H1 (cell line): Measurements from ENCODE around the gene SPINK5. TPM values are rescaled to one million over a fixed set of nuclear protein-coding genes. Genes with fewer than 3 reads are reported as not detected.

Source experiments
- CTCF ChIA-PET: fragments of 300-600 bp; sonication (Branson Sonifier 250); formaldehyde crosslinking; loops from one replicate; lab custom pipeline; 2021; ENCODE audit not compliant: partially characterized antibody; lab: Charles Lee
- POLR2A ChIA-PET: fragments of 300-600 bp; sonication (Branson Sonifier 250); formaldehyde crosslinking; loops from one replicate; lab custom pipeline; 2021; ENCODE audit warnings: inconsistent platforms; ENCODE audit not compliant: partially characterized antibody; lab: Charles Lee
- DNase-seq, 2 experiments: peaks; one replicate each; pipeline versions ENCODE4 v3.0.0 to v3.0.0-alpha.2; 2010 to 2022; ENCODE audit warnings: low spot score in 2 of 2, low read depth in 1 of 2, mixed read lengths in 1 of 2
- FAIRE-seq: peaks from 2 replicates; lab custom pipeline; 2011; peaks lifted over from hg19 to GRCh38; lab: Jason Lieb, UNC
- H2AFZ ChIP-seq: 2 replicates; pipeline ENCODE4 v1.8.1; 2012; ENCODE audit warnings: low read length, inconsistent platforms
- H2AK5ac ChIP-seq: 2 replicates; pipeline ENCODE4 v1.6.1; 2013; ENCODE audit warnings: low read depth, low read length
- H2BK120ac ChIP-seq: replicated peaks from 2 replicates; pipeline ENCODE3; 2013; ENCODE audit warnings: low read depth, low read length, inconsistent platforms
- H2BK12ac ChIP-seq: 2 replicates; pipeline ENCODE4 v1.6.1; 2013; ENCODE audit warnings: low read depth, low read length
- H2BK15ac ChIP-seq: 2 replicates; pipeline ENCODE4 v1.6.1; 2013; ENCODE audit warnings: low read length
- H2BK20ac ChIP-seq: 2 replicates; pipeline ENCODE4 v1.6.1; 2013; ENCODE audit warnings: low read length
- H2BK5ac ChIP-seq: 2 replicates; pipeline ENCODE4 v1.6.1; 2013; ENCODE audit warnings: low read depth, low read length
- H3K14ac ChIP-seq: 2 replicates; pipeline ENCODE4 v1.6.1; 2013; ENCODE audit warnings: inconsistent platforms; ENCODE audit not compliant: insufficient read length
- H3K18ac ChIP-seq: 2 replicates; pipeline ENCODE4 v1.6.1; 2013; ENCODE audit warnings: low read length; ENCODE audit errors: extremely low read depth
- H3K23ac ChIP-seq: 2 replicates; pipeline ENCODE4 v1.6.1; 2013; ENCODE audit warnings: inconsistent platforms; ENCODE audit not compliant: insufficient read length
- H3K23me2 ChIP-seq: 2 replicates; pipeline ENCODE4 v1.6.1; 2013; ENCODE audit warnings: low read depth, low read length
- H3K27ac ChIP-seq: 2 replicates; pipeline ENCODE4 v1.6.1; 2011; ENCODE audit warnings: low read depth, low read length, inconsistent platforms
- H3K27me3 ChIP-seq, 4 experiments: replicated peaks in 1 of 4; 1 replicate in 1 of 4; 2 replicates in 3 of 4; pipeline versions ENCODE4 v1.6.1 to v1.8.1; 2011 to 2013; ENCODE audit warnings: low read length in 3 of 4, mild to moderate bottlenecking in 3 of 4, inconsistent platforms in 2 of 4, mixed read lengths in 2 of 4, moderate library complexity in 1 of 4; ENCODE audit not compliant: control insufficient read depth in 3 of 4, insufficient read depth in 3 of 4; ENCODE audit errors: extremely low read depth in 1 of 4
- H3K36me3 ChIP-seq, 4 experiments: 2 replicates each; pipeline versions ENCODE4 v1.6.1 to v1.8.1; 2011 to 2013; ENCODE audit warnings: mild to moderate bottlenecking in 4 of 4, low read length in 3 of 4, moderate library complexity in 2 of 4, control low read depth in 1 of 4, inconsistent platforms in 1 of 4; ENCODE audit not compliant: insufficient read depth in 4 of 4, control insufficient read depth in 2 of 4
- H3K4ac ChIP-seq: replicated peaks from 2 replicates; pipeline ENCODE3; 2013; ENCODE audit warnings: low read length, low read depth, mixed read lengths, inconsistent platforms; ENCODE audit not compliant: insufficient read length
- H3K4me1 ChIP-seq, 4 experiments: replicated peaks in 1 of 4; 1 replicate in 1 of 4; 2 replicates in 3 of 4; pipeline versions ENCODE4 v1.6.1 to v1.8.1; 2011 to 2013; ENCODE audit warnings: low read length in 3 of 4, inconsistent platforms in 2 of 4, mixed read lengths in 1 of 4; ENCODE audit not compliant: insufficient read depth in 4 of 4, control insufficient read depth in 3 of 4
- H3K4me2 ChIP-seq, 2 experiments: 2 replicates each; pipeline versions ENCODE4 v1.6.1 to v1.8.1; 2011 to 2013; ENCODE audit warnings: low read depth in 2 of 2, low read length in 2 of 2, control low read depth in 1 of 2, inconsistent platforms in 1 of 2, mild to moderate bottlenecking in 1 of 2; ENCODE audit not compliant: insufficient read depth in 1 of 2
- H3K4me3 ChIP-seq, 4 experiments: fragments of 200-600, 300-600 bp in 1 of 4; sonication (generic), shearing (Covaris generic), sonication (Bioruptor Twin) in 1 of 4; 2 replicates each; pipeline versions ENCODE4 v1.5.1 to v1.8.1; 2011 to 2016; ENCODE audit warnings: low read length in 4 of 4, low read depth in 3 of 4, control low read depth in 2 of 4, inconsistent platforms in 2 of 4, mild to moderate bottlenecking in 2 of 4, mixed read lengths in 1 of 4, moderate library complexity in 1 of 4; ENCODE audit not compliant: insufficient read depth in 2 of 4; ENCODE audit errors: extremely low read depth in 1 of 4
- H3K56ac ChIP-seq: replicated peaks from 2 replicates; pipeline ENCODE3; 2013; ENCODE audit warnings: low read depth, mild to moderate bottlenecking, mixed read lengths, low read length, inconsistent platforms; ENCODE audit not compliant: insufficient read length
- H3K79me1 ChIP-seq: 2 replicates; pipeline ENCODE4 v1.6.1; 2013; ENCODE audit warnings: low read depth, low read length, control low read depth
- H3K79me2 ChIP-seq, 2 experiments: 2 replicates each; pipeline versions ENCODE4 v1.6.1 to v1.8.1; 2012 to 2013; ENCODE audit warnings: low read length in 2 of 2, mild to moderate bottlenecking in 2 of 2, inconsistent platforms in 1 of 2; ENCODE audit not compliant: insufficient read depth in 2 of 2, control insufficient read depth in 1 of 2
- H3K9ac ChIP-seq, 4 experiments: replicated peaks in 1 of 4; 1 replicate in 1 of 4; 2 replicates in 3 of 4; pipeline versions ENCODE4 v1.6.1 to v1.8.1; 2011 to 2013; ENCODE audit warnings: low read depth in 3 of 4, low read length in 3 of 4, control low read depth in 2 of 4, mild to moderate bottlenecking in 2 of 4, moderate library complexity in 2 of 4, inconsistent platforms in 1 of 4; ENCODE audit errors: extremely low read depth in 1 of 4
- H3K9me3 ChIP-seq, 2 experiments: 2 replicates each; pipeline versions ENCODE4 v1.6.1 to v1.8.1; 2012 to 2013; ENCODE audit warnings: mild to moderate bottlenecking in 2 of 2, moderate library complexity in 2 of 2, control low read depth in 1 of 2, inconsistent platforms in 1 of 2, low read depth in 1 of 2, low read length in 1 of 2, mixed read lengths in 1 of 2; ENCODE audit not compliant: insufficient read depth in 2 of 2
- H4K20me1 ChIP-seq, 2 experiments: replicated peaks in 1 of 2; 2 replicates each; pipeline versions ENCODE3 to v1.8.1; 2011 to 2013; ENCODE audit warnings: inconsistent platforms in 2 of 2, low read length in 2 of 2, mild to moderate bottlenecking in 1 of 2; ENCODE audit not compliant: insufficient read depth in 2 of 2, control insufficient read depth in 1 of 2
- H4K5ac ChIP-seq: 2 replicates; pipeline ENCODE4 v1.6.1; 2013; ENCODE audit warnings: low read length, low read depth, mixed read lengths, inconsistent platforms; ENCODE audit not compliant: insufficient read length
- H4K8ac ChIP-seq: 2 replicates; pipeline ENCODE4 v1.8.0; 2013; ENCODE audit warnings: mild to moderate bottlenecking, moderate library complexity, low read length, inconsistent platforms; ENCODE audit not compliant: insufficient read depth; ENCODE audit errors: extremely low read depth
- H4K91ac ChIP-seq: replicated peaks from 2 replicates; pipeline ENCODE3; 2013; ENCODE audit warnings: low read length, mixed read lengths, inconsistent platforms; ENCODE audit not compliant: insufficient read length
- CEBPB ChIP-seq: IDR thresholded peaks from 2 replicates; pipeline ENCODE4 v1.6.1; 2012; ENCODE audit warnings: low read depth, low read length
- EGR1 ChIP-seq: IDR thresholded peaks from 2 replicates; pipeline ENCODE4 v1.6.1; 2011; ENCODE audit warnings: low read depth, low read length, borderline replicate concordance
- EP300 ChIP-seq, 2 experiments: IDR thresholded peaks; 1 replicate in 1 of 2; 2 replicates in 1 of 2; pipeline ENCODE4 v1.6.1; 2011 to 2012; ENCODE audit warnings: low read depth in 2 of 2, low read length in 2 of 2, mild to moderate bottlenecking in 2 of 2, borderline replicate concordance in 1 of 2, inconsistent platforms in 1 of 2, moderate library complexity in 1 of 2
- HDAC2 ChIP-seq, 2 experiments: fragments of 300-600 bp in 1 of 2; sonication (generic) in 1 of 2; IDR thresholded peaks; 2 replicates each; pipeline ENCODE4 v1.6.1; 2011 to 2012; ENCODE audit warnings: low read depth in 2 of 2, low read length in 2 of 2, mild to moderate bottlenecking in 2 of 2, moderate library complexity in 2 of 2, borderline replicate concordance in 1 of 2, inconsistent platforms in 1 of 2
- PHF8 ChIP-seq: fragments of 200-600 bp; sonication (generic); conservative IDR thresholded peaks from 2 replicates; pipeline ENCODE4 v1.7.1; 2012; ENCODE audit warnings: low read depth, mild to moderate bottlenecking, inconsistent platforms, low read length, moderate library complexity
- POLR2A ChIP-seq, 2 experiments: IDR thresholded peaks; 1 replicate in 1 of 2; 2 replicates in 1 of 2; pipeline ENCODE4 v1.6.1; 2011; ENCODE audit warnings: low read depth in 2 of 2, low read length in 2 of 2, mild to moderate bottlenecking in 2 of 2; ENCODE audit errors: control extremely low read depth in 1 of 2
- RFX5 ChIP-seq: IDR thresholded peaks from 2 replicates; pipeline ENCODE4 v1.6.1; 2011; ENCODE audit warnings: low read depth, low read length, improper control_type of control experiment, borderline replicate concordance
- RXRA ChIP-seq: IDR thresholded peaks from 2 replicates; pipeline ENCODE4 v1.6.1; 2011; ENCODE audit warnings: low read depth, mild to moderate bottlenecking, low read length, moderate library complexity; ENCODE audit not compliant: insufficient read depth
- WGBS, 2 experiments: shearing (Covaris generic) in 1 of 2; methylation state at CpG; one replicate each; pipeline versions ENCODE4 v1.1.6 to v1.1.7; 2013 to 2015; ENCODE audit warnings: low lambda C conversion rate in 2 of 2, mixed read lengths in 2 of 2, inconsistent platforms in 1 of 2, low coverage in 1 of 2, missing lambda C conversion rate in 1 of 2; ENCODE audit not compliant: insufficient replicate concordance in 2 of 2, insufficient coverage in 1 of 2, insufficient read length in 1 of 2; ENCODE audit errors: extremely low coverage in 1 of 2, missing lambda C conversion rate in 1 of 2; 5-methylcytosine and 5-hydroxymethylcytosine counted together
- polyA plus RNA-seq, 7 experiments: library from polyadenylated mRNA; depleted of rRNA in 3 of 7; stranded (reverse) in 5 of 7; unstranded in 2 of 7; fragments of >200 nt in 5 of 7; fragments of 200-250 nt in 2 of 7; gene quantifications; 1 replicate in 5 of 7; 2 replicates in 1 of 7; 4 replicates in 1 of 7; pipeline versions ENCODE4 v1.2.1 to v1.2.3, GENCODE V29; 2011 to 2013; ENCODE audit warnings: missing spikeins in 2 of 7, mixed read lengths in 2 of 7
- total RNA-seq: library from RNA; stranded (reverse); fragmentation: NEBNext Ultra II Directional; extraction: Animal tissue kit (Norgen Biotek cat#: 25700); gene quantifications from 2 replicates; pipeline ENCODE4 v1.2.1, GENCODE V29; 2021
- TF ChIP-seq, protein P1 (sequence below): IDR thresholded peaks from 2 replicates; pipeline ENCODE4 v1.6.1; 2012; ENCODE audit warnings: inconsistent platforms
- TF ChIP-seq, protein P2 (sequence below): IDR thresholded peaks from 2 replicates; pipeline ENCODE4 v1.6.1; 2012; ENCODE audit warnings: low read length, inconsistent platforms

The SPINK5 gene
- total and polyA plus RNA-seq, 2 of the 8 experiments (the other 6 are each of a cell fraction or from before 2014, with no cell fraction given), result 1.4 to 2.2 TPM

- no peak overlapping the region for H2BK15ac ChIP-seq
These were observed 108.6 kb downstream of the SPINK5 start for GRCh38 chr5:148172377-148172776.

More at GRCh38 chr5:148172377-148172776, 108.6 kb downstream of the SPINK5 start:
- Histone ChIP-seq H3K9ac (no peak overlapping the region), H3K23me2 (no peaks in the 10 kb centered on the region), H3K9me3 (no peaks in the 10 kb centered on the region), H4K20me1 (no peaks in the 10 kb centered on the region), H4K5ac (no peak overlapping the region), H3K27ac (no peak overlapping the region), H3K4me3 (no peak overlapping the region), H2AK5ac (no peak overlapping the region), H3K23ac (no peak overlapping the region), H3K36me3 (no peaks in the 10 kb centered on the region), H2AFZ (no peak overlapping the region), H2BK120ac (no peak overlapping the region), H3K79me1 (no peaks in the 10 kb centered on the region), H3K18ac (no peak overlapping the region), H4K91ac (no peak overlapping the region), H2BK20ac (no peak overlapping the region), H3K14ac (no peak overlapping the region), H3K4me2 (no peak overlapping the region), H2BK12ac (no peak overlapping the region), H3K79me2 (no peaks in the 10 kb centered on the region), H3K4me1 (no peaks in the 10 kb centered on the region), H3K27me3 (no peaks in the 10 kb centered on the region), H3K56ac (no peak overlapping the region), H2BK5ac (no peak overlapping the region), H4K8ac (no peak overlapping the region), H3K4ac (no peak overlapping the region)
- DNase-seq (no peak), FAIRE-seq (no peak)
- TF ChIP-seq, protein P1, sequence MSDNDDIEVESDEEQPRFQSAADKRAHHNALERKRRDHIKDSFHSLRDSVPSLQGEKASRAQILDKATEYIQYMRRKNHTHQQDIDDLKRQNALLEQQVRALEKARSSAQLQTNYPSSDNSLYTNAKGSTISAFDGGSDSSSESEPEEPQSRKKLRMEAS, result no peak
- TF ChIP-seq EP300 (IDR thresholded peaks at IDR 0.05; ENCODE audit: borderline replicate concordance in 1 of 2, low read depth in 2 of 2, low read length in 2 of 2) (no peak), POLR2A (IDR thresholded peaks at IDR 0.05; ENCODE audit: control extremely low read depth in 1 of 2, low read depth in 2 of 2, low read length in 2 of 2) (no peak), EGR1 (no peak), CEBPB (no peak), RFX5 (no peak), RXRA (no peak), PHF8 (no peak), HDAC2 (IDR thresholded peaks at IDR 0.05; ENCODE audit: borderline replicate concordance in 1 of 2, low read depth in 2 of 2, low read length in 2 of 2) (no peak)
- TF ChIP-seq, protein P2, sequence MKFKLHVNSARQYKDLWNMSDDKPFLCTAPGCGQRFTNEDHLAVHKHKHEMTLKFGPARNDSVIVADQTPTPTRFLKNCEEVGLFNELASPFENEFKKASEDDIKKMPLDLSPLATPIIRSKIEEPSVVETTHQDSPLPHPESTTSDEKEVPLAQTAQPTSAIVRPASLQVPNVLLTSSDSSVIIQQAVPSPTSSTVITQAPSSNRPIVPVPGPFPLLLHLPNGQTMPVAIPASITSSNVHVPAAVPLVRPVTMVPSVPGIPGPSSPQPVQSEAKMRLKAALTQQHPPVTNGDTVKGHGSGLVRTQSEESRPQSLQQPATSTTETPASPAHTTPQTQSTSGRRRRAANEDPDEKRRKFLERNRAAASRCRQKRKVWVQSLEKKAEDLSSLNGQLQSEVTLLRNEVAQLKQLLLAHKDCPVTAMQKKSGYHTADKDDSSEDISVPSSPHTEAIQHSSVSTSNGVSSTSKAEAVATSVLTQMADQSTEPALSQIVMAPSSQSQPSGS, result no peak
- CTCF ChIA-PET, result interaction anchor here (0.6 to 2.2 kb wide), 3 partner anchors 23 to 256 kb away, joined by 3 to 5 read pairs (median 3); no protein-coding TSS in a partner anchor
- POLR2A ChIA-PET, result no interaction called here
- WGBS, 2 experiments, result 77% methylated on average over 2 of the region's 2 CpGs; no CpG with 5 or more reads in 1 of the 2 experiments
